HCT116 (cell line): ENCODE data around the gene SMYD3. TPM values are rescaled to one million over a fixed set of nuclear protein-coding genes. Genes with fewer than 3 reads are reported as not detected.

ENCODE experiments used
- ATAC-seq: fragments of 200-7000 bp; cut with Tn5 transposase; 2 replicates; pipeline ENCODE4 v1.9.1; 2020; ENCODE audit warnings: mild to moderate bottlenecking, moderate library complexity
- BruUV-seq: library from RNA; stranded (reverse); fragments of 400-500 nt; replicated peaks from 2 replicates; lab custom pipeline; 2021; lab: Mats Ljungman, UMichigan
- CTCF ChIA-PET: fragments of 300-600 bp; sonication (Branson Sonifier 250); formaldehyde crosslinking; loops from one replicate; lab custom pipeline; 2021; ENCODE audit warnings: antibody characterized with exemption; lab: Charles Lee
- POLR2A ChIA-PET: fragments of 300-600, 350-600 bp; sonication (Branson Sonifier 250); formaldehyde crosslinking; loops from one replicate; lab custom pipeline; 2021; ENCODE audit warnings: antibody characterized with exemption; lab: Charles Lee
- RAD21 ChIA-PET, 2 experiments: fragments of 300-600 bp; sonication (Branson Sonifier 250); formaldehyde crosslinking; loops; one replicate each; lab custom pipeline; 2023; ENCODE audit warnings: low total read pairs in 2 of 2; ENCODE audit not compliant: uncharacterized antibody in 2 of 2, unreplicated experiment in 2 of 2, low non-redundant PET in 1 of 2; lab: Charles Lee
- DNase-seq: peaks from one replicate; pipeline ENCODE4 v3.0.0-alpha.2; 2010; ENCODE audit warnings: low read depth, low spot score
- H2AFZ ChIP-seq: fragments of 200-600 bp; shearing (Covaris generic), sonication (generic); 2 replicates; pipeline ENCODE4 v1.6.1; 2017; ENCODE audit warnings: low read depth, mixed run types, mixed read lengths, antibody characterized with exemption, low read length; ENCODE audit not compliant: poor library complexity, severe bottlenecking
- H3K27ac ChIP-seq: 2 replicates; pipeline ENCODE4 v1.5.1; 2012; ENCODE audit warnings: low read depth, low read length
- H3K27me3 ChIP-seq: fragments of 200-600 bp; sonication (generic); 2 replicates; pipeline ENCODE4 v1.6.1; 2016; ENCODE audit warnings: mixed run types, low read length, mixed read lengths; ENCODE audit not compliant: insufficient read depth
- H3K36me3 ChIP-seq, 2 experiments: fragments of 200-500 bp in 1 of 2; fragments of 200-600 bp in 1 of 2; sonication (Bioruptor generic) in 1 of 2; sonication (generic) in 1 of 2; 2 replicates each; pipeline versions ENCODE4 v1.5.1 to v1.6.1; 2014 to 2016; ENCODE audit warnings: low read length in 2 of 2, inconsistent platforms in 1 of 2, mixed read lengths in 1 of 2, mixed run types in 1 of 2; ENCODE audit not compliant: insufficient read depth in 2 of 2, control insufficient read depth in 1 of 2
- H3K4me1 ChIP-seq, 2 experiments: fragments of 200-600 bp in 1 of 2; sonication (generic) in 1 of 2; 2 replicates each; pipeline versions ENCODE4 v1.5.1 to v1.6.1; 2012 to 2017; ENCODE audit warnings: low read length in 2 of 2, inconsistent platforms in 1 of 2, mild to moderate bottlenecking in 1 of 2, mixed read lengths in 1 of 2, mixed run types in 1 of 2, moderate library complexity in 1 of 2; ENCODE audit not compliant: insufficient read depth in 2 of 2, control insufficient read depth in 1 of 2
- H3K4me2 ChIP-seq: fragments of 200-600 bp; sonication (generic); 2 replicates; pipeline ENCODE4 v1.6.1; 2017; ENCODE audit warnings: mixed run types, low read length, mixed read lengths
- H3K4me3 ChIP-seq, 2 experiments: fragments of 200-600 bp in 1 of 2; sonication (generic) in 1 of 2; replicated peaks in 1 of 2; 2 replicates each; pipeline ENCODE4 v1.5.1; 2011 to 2016; ENCODE audit warnings: low read length in 2 of 2, control low read depth in 1 of 2, low read depth in 1 of 2, mild to moderate bottlenecking in 1 of 2, mixed read lengths in 1 of 2, mixed run types in 1 of 2
- H3K79me2 ChIP-seq: fragments of 200-600 bp; sonication (generic); 2 replicates; pipeline ENCODE4 v1.6.1; 2017; ENCODE audit warnings: mild to moderate bottlenecking, mixed run types, low read length, moderate library complexity, mixed read lengths; ENCODE audit not compliant: insufficient read depth
- H3K9ac ChIP-seq: fragments of 200-600 bp; sonication (generic); 2 replicates; pipeline ENCODE4 v1.6.1; 2016; ENCODE audit warnings: low read length, mixed read lengths
- H3K9me2 ChIP-seq: fragments of 200-600 bp; sonication (generic), shearing (Covaris generic); 2 replicates; pipeline ENCODE4 v1.6.1; 2017; ENCODE audit warnings: mixed run types, mild to moderate bottlenecking, moderate library complexity; ENCODE audit not compliant: insufficient read depth
- H3K9me3 ChIP-seq, 2 experiments: fragments of 200-500 bp in 1 of 2; fragments of 200-600 bp in 1 of 2; sonication (Bioruptor generic) in 1 of 2; sonication (generic) in 1 of 2; 2 replicates each; pipeline ENCODE4 v1.6.1; 2014 to 2017; ENCODE audit warnings: low read length in 2 of 2, mixed read lengths in 2 of 2, inconsistent platforms in 1 of 2, low read depth in 1 of 2, mild to moderate bottlenecking in 1 of 2, mixed run types in 1 of 2, moderate library complexity in 1 of 2; ENCODE audit not compliant: control insufficient read depth in 1 of 2, insufficient read depth in 1 of 2
- H4K20me1 ChIP-seq: fragments of 200-600 bp; sonication (generic), shearing (Covaris generic); 2 replicates; pipeline ENCODE4 v1.6.1; 2017; ENCODE audit warnings: mixed run types, mild to moderate bottlenecking, moderate library complexity; ENCODE audit not compliant: insufficient read depth
- CTCF ChIP-seq, 3 experiments: fragments of 200-600 bp in 1 of 3; sonication (generic) in 1 of 3; IDR thresholded peaks in 2 of 3; conservative IDR thresholded peaks in 1 of 3; 2 replicates each; pipeline ENCODE4 v1.5.1; 2012 to 2017; ENCODE audit warnings: low read depth in 2 of 3, low read length in 2 of 3, antibody characterized with exemption in 1 of 3, borderline replicate concordance in 1 of 3, control low read depth in 1 of 3, mild to moderate bottlenecking in 1 of 3, mixed read lengths in 1 of 3, mixed run types in 1 of 3, moderate library complexity in 1 of 3; ENCODE audit not compliant: insufficient read depth in 1 of 3
- EGR1 ChIP-seq: IDR thresholded peaks from 2 replicates; pipeline ENCODE4 v1.6.1; 2012; ENCODE audit warnings: low read depth
- ELF1 ChIP-seq: IDR thresholded peaks from 2 replicates; pipeline ENCODE4 v1.6.1; 2012; ENCODE audit warnings: low read depth, borderline replicate concordance
- EZH2 ChIP-seq: fragments of 200-600 bp; sonication (generic); IDR thresholded peaks from 2 replicates; pipeline ENCODE4 v1.6.1; 2017; ENCODE audit warnings: antibody characterized with exemption, mixed run types
- EZH2phosphoT487 ChIP-seq: fragments of 200-600 bp; IDR thresholded peaks from 2 replicates; pipeline ENCODE4 v1.6.1; 2018; ENCODE audit warnings: antibody characterized with exemption, borderline replicate concordance
- FOSL1 ChIP-seq: IDR thresholded peaks from 2 replicates; pipeline ENCODE4 v1.6.1; 2012; ENCODE audit warnings: low read depth
- JUND ChIP-seq: IDR thresholded peaks from 2 replicates; pipeline ENCODE4 v1.6.1; 2012
- MAX ChIP-seq: IDR thresholded peaks from 2 replicates; pipeline ENCODE4 v1.6.1; 2012
- POLR2A ChIP-seq: IDR thresholded peaks from 2 replicates; pipeline ENCODE4 v1.7.0; 2011; ENCODE audit warnings: borderline replicate concordance; ENCODE audit not compliant: insufficient read depth, insufficient read length; ENCODE audit errors: extremely low read depth
- RAD21 ChIP-seq: IDR thresholded peaks from 2 replicates; pipeline ENCODE4 v1.6.1; 2012; ENCODE audit warnings: low read depth, mild to moderate bottlenecking
- SP1 ChIP-seq: IDR thresholded peaks from 2 replicates; pipeline ENCODE4 v1.6.1; 2012; ENCODE audit warnings: low read depth
- SRF ChIP-seq: IDR thresholded peaks from 2 replicates; pipeline ENCODE4 v1.6.1; 2012; ENCODE audit warnings: low read depth
- ZFX ChIP-seq: fragments of 450-650 bp; IDR thresholded peaks from 2 replicates; pipeline ENCODE4 v1.6.1; 2017
- ZNF274 ChIP-seq: fragments of 200-500 bp; sonication (Bioruptor generic); IDR thresholded peaks from 2 replicates; pipeline ENCODE4 v1.6.1; 2014; ENCODE audit warnings: mild to moderate bottlenecking, low read depth, low read length, inconsistent platforms
- intact Hi-C: fragments of 100-400 bp; cut with micrococcal nuclease; formaldehyde crosslinking; loops from 2 replicates; pipeline ENCODE4 v1.10.0; 2022
- total RNA-seq: library from RNA; stranded (reverse); gene quantifications from one replicate; pipeline ENCODE4 v1.2.1, GENCODE V29; 2021; ENCODE audit not compliant: unreplicated experiment

SMYD3 gene
- total RNA-seq, 1 experiment from 2014 or later: 33.6 TPM

- BruUV-seq: no TSS peak
- H3K9me2 ChIP-seq: no peaks in the 10 kb centered on the region
- no peak for DNase-seq
Observed at GRCh38 chr1:245968775-245969174, 538.3 kb downstream of the SMYD3 start.

GRCh38 chr1:245965398-245965797, 541.7 kb downstream of the SMYD3 start:
- no peaks in the 10 kb centered on the region for H3K9me3 ChIP-seq
- no TSS peak for BruUV-seq
- no peaks in the 10 kb centered on the region for H3K9me2 ChIP-seq
- ChIA-PET RAD21 (no interaction called here), POLR2A (no interaction called here)
- H3K79me2 ChIP-seq: no peaks in the 10 kb centered on the region
- intact Hi-C loops: no loop called here
- no peak overlapping the region for H3K4me3 ChIP-seq
- no peaks in the 10 kb centered on the region for H3K36me3 ChIP-seq
- no peak overlapping the region for H3K4me2 ChIP-seq
- TF ChIP-seq RAD21 (no peak), EZH2 (no peak), ZFX (no peak), FOSL1 (no peak), ZNF274 (no peak), EGR1 (no peak), JUND (no peak), SRF (no peak), CTCF (IDR thresholded peaks at IDR 0.05 in 2 of 3, conservative IDR thresholded peaks at IDR 0.05 in 1 of 3; ENCODE audit: borderline replicate concordance in 1 of 3, insufficient read depth in 1 of 3, low read depth in 2 of 3, low read length in 2 of 3) (no peak), SP1 (no peak), EZH2phosphoT487 (no peak)
- TF ChIP-seq, all 23 proteins: peak for 0
- H3K9ac ChIP-seq: no peak overlapping the region
- no peak for DNase-seq
- H3K27ac ChIP-seq: no peak overlapping the region
- no peaks in the 10 kb centered on the region for H3K27me3 ChIP-seq
- no peak overlapping the region for H2AFZ ChIP-seq
- CTCF ChIA-PET: no interaction called here
- H3K4me1 ChIP-seq: no peaks in the 10 kb centered on the region
- no peaks in the 10 kb centered on the region; the same call in 1 of the 2 replicates for H4K20me1 ChIP-seq
- no peak for ATAC-seq

More at GRCh38 chr1:245968775-245969174, 538.3 kb downstream of the SMYD3 start:
- Histone ChIP-seq H2AFZ (no peak overlapping the region), H3K4me3 (no peak overlapping the region), H3K9ac (no peak overlapping the region), H3K27me3 (no peaks in the 10 kb centered on the region), H3K27ac (no peak overlapping the region), H3K9me3 (no peaks in the 10 kb centered on the region), H3K4me2 (no peak overlapping the region), H3K36me3 (no peaks in the 10 kb centered on the region), H4K20me1 (no peaks in the 10 kb centered on the region; the same call in 1 of the 2 replicates), H3K4me1 (no peaks in the 10 kb centered on the region), H3K79me2 (no peaks in the 10 kb centered on the region)
- ChIA-PET RAD21 (no interaction called here), POLR2A (no interaction called here), CTCF (no interaction called here)
- intact Hi-C loops: no loop called here
- no peak for ATAC-seq
- TF ChIP-seq MAX (no peak), POLR2A (no peak), EZH2phosphoT487 (no peak), EZH2 (no peak), ELF1 (no peak)
